Neural cell (in vitro differentiated cells): ENCODE measurements around the gene IL21. TPM values are rescaled to one million over a fixed set of nuclear protein-coding genes. Genes with fewer than 3 reads are reported as not detected.
A peak's percentile ranks its signal among the peaks of the same experiment; 100 is the strongest.

Experiments used
- H2AFZ ChIP-seq: fragments of 200-600, 300-800 bp; sonication (generic), shearing (Covaris generic); 2 replicates; pipeline ENCODE4 v1.6.0; 2014; ENCODE audit warnings: low read depth, mild to moderate bottlenecking, antibody characterized with exemption, low read length, moderate library complexity
- H3F3A ChIP-seq: fragments of 200-600 bp; shearing (Covaris generic); 2 replicates; pipeline ENCODE4 v1.6.1; 2016; ENCODE audit warnings: mild to moderate bottlenecking, moderate library complexity, mixed read lengths, antibody characterized with exemption, low read length; ENCODE audit not compliant: insufficient read depth, poor library complexity, severe bottlenecking
- H3K27ac ChIP-seq: fragments of 200-600, 300-800 bp; sonication (generic), shearing (Covaris generic); 2 replicates; pipeline ENCODE4 v1.5.1; 2014; ENCODE audit warnings: mild to moderate bottlenecking, low read length, moderate library complexity
- H3K27me3 ChIP-seq: fragments of 300-800, 200-600 bp; sonication (generic), shearing (Covaris generic); 2 replicates; pipeline ENCODE4 v1.6.0; 2014; ENCODE audit warnings: mild to moderate bottlenecking, low read depth, low read length, moderate library complexity; ENCODE audit not compliant: insufficient read depth
- H3K36me3 ChIP-seq: fragments of 300-800, 200-600 bp; sonication (generic), shearing (Covaris generic); 2 replicates; pipeline ENCODE4 v1.5.1; 2014; ENCODE audit warnings: mild to moderate bottlenecking, antibody characterized with exemption, low read length, moderate library complexity; ENCODE audit not compliant: insufficient read depth
- H3K4me2 ChIP-seq: fragments of 300-800, 200-600 bp; sonication (generic), shearing (Covaris generic); 2 replicates; pipeline ENCODE4 v1.6.0; 2014; ENCODE audit warnings: mild to moderate bottlenecking, low read length
- H3K4me3 ChIP-seq: fragments of 300-800, 200-600 bp; sonication (generic), shearing (Covaris generic); 2 replicates; pipeline ENCODE4 v1.5.1; 2014; ENCODE audit warnings: mild to moderate bottlenecking, low read length, moderate library complexity
- H3K79me2 ChIP-seq: fragments of 200-600 bp; shearing (Covaris generic); replicated peaks from 2 replicates; pipeline ENCODE4 v1.6.0; 2014; ENCODE audit warnings: mild to moderate bottlenecking, low read length, moderate library complexity; ENCODE audit not compliant: insufficient read depth
- H3K9ac ChIP-seq: fragments of 300-800, 200-600 bp; sonication (generic), shearing (Covaris generic); 2 replicates; pipeline ENCODE4 v1.6.1; 2016; ENCODE audit warnings: mild to moderate bottlenecking, low read length, mixed read lengths
- H3K9me2 ChIP-seq: fragments of 200-600 bp; shearing (Covaris generic); 2 replicates; pipeline ENCODE4 v1.6.1; 2016; ENCODE audit warnings: mild to moderate bottlenecking, low read length, mixed read lengths; ENCODE audit not compliant: insufficient read depth
- H3K9me3 ChIP-seq: fragments of 200-600, 300-800 bp; sonication (generic), shearing (Covaris generic); 2 replicates; pipeline ENCODE4 v1.6.1; 2016; ENCODE audit warnings: mild to moderate bottlenecking, mixed run types, low read length, moderate library complexity, mixed read lengths
- H4K20me1 ChIP-seq: fragments of 200-600 bp; shearing (Covaris generic); 2 replicates; pipeline ENCODE4 v1.6.1; 2016; ENCODE audit warnings: mild to moderate bottlenecking, mixed run types; ENCODE audit not compliant: insufficient read depth
- CTCF ChIP-seq: fragments of 450-650 bp; IDR thresholded peaks from 2 replicates; pipeline ENCODE4 v1.5.1; 2014; ENCODE audit warnings: antibody characterized with exemption, mild to moderate bottlenecking, moderate library complexity; ENCODE audit not compliant: poor library complexity, severe bottlenecking
- EP300 ChIP-seq: fragments of 450-650 bp; conservative IDR thresholded peaks from 2 replicates; pipeline ENCODE4 v1.6.1; 2014; ENCODE audit warnings: antibody characterized with exemption, mild to moderate bottlenecking, moderate library complexity; ENCODE audit not compliant: poor library complexity, severe bottlenecking
- EZH2 ChIP-seq: fragments of 200-600, 300-800 bp; shearing (Covaris generic), sonication (generic); IDR thresholded peaks from 2 replicates; pipeline ENCODE4 v1.6.1; 2014; ENCODE audit warnings: antibody characterized with exemption, low read length, borderline replicate concordance, mild to moderate bottlenecking; ENCODE audit not compliant: insufficient read depth, poor library complexity, severe bottlenecking
- MXI1 ChIP-seq: fragments of 450-650 bp; conservative IDR thresholded peaks from 2 replicates; pipeline ENCODE4 v1.6.1; 2014; ENCODE audit warnings: antibody characterized with exemption, mild to moderate bottlenecking; ENCODE audit not compliant: poor library complexity, severe bottlenecking
- POLR2AphosphoS5 ChIP-seq: IDR thresholded peaks from 2 replicates; pipeline ENCODE4 v1.6.1; 2012
- RAD21 ChIP-seq: fragments of 450-650 bp; conservative IDR thresholded peaks from 2 replicates; pipeline ENCODE4 v1.6.1; 2014; ENCODE audit warnings: antibody characterized with exemption, mild to moderate bottlenecking, moderate library complexity
- REST ChIP-seq: IDR thresholded peaks from 2 replicates; pipeline ENCODE4 v1.6.1; 2012; ENCODE audit warnings: borderline replicate concordance
- SMC3 ChIP-seq: fragments of 450-650 bp; conservative IDR thresholded peaks from 2 replicates; pipeline ENCODE4 v1.6.1; 2014; ENCODE audit warnings: antibody characterized with exemption, mild to moderate bottlenecking, moderate library complexity; ENCODE audit not compliant: poor library complexity
- TAF1 ChIP-seq: IDR thresholded peaks from 2 replicates; pipeline ENCODE4 v1.6.1; 2012; ENCODE audit warnings: low read depth
- polyA plus RNA-seq: library from polyadenylated mRNA; depleted of rRNA; stranded (reverse); fragments of >200 nt; gene quantifications from 2 replicates; pipeline ENCODE4 v1.2.3, GENCODE V29; 2014

The IL21 gene
- polyA plus RNA-seq, 1 donor from 2014 or later, result not detected

- no peak overlapping the region for H2AFZ ChIP-seq
Observed at GRCh38 chr4:122583906-122584305, 37.0 kb downstream of the IL21 start.

GRCh38 chr4:122577808-122578781 is 42.8 kb downstream of the IL21 start:
- Histone ChIP-seq H2AFZ (no peak overlapping the region), H3K27me3 (no peaks in the 10 kb centered on the region), H4K20me1 (no peaks in the 10 kb centered on the region), H3K4me3 (no peak overlapping the region), H3K79me2 (no peaks in the 10 kb centered on the region), H3K9me2 (no peaks in the 10 kb centered on the region), H3K9me3 (no peaks in the 10 kb centered on the region), H3F3A (no peaks in the 10 kb centered on the region), H3K9ac (no peak overlapping the region), H3K4me2 (no peak overlapping the region), H3K36me3 (no peaks in the 10 kb centered on the region), H3K27ac (no peak overlapping the region)
- no peak for TF ChIP-seq TAF1
- no peak for TF ChIP-seq POLR2AphosphoS5
- TF ChIP-seq MXI1, result no peak
- no peak for TF ChIP-seq REST
- no peak for TF ChIP-seq EZH2
- no peak for TF ChIP-seq EP300
- peak; percentile 55 for TF ChIP-seq CTCF
- TF ChIP-seq SMC3, result peak; percentile 45
- peak; percentile 31 for TF ChIP-seq RAD21

More at GRCh38 chr4:122583906-122584305, 37.0 kb downstream of the IL21 start:
- Histone ChIP-seq H3K9me3 (no peaks in the 10 kb centered on the region), H3K27me3 (no peaks in the 10 kb centered on the region), H3K9me2 (no peaks in the 10 kb centered on the region), H3F3A (no peaks in the 10 kb centered on the region), H3K36me3 (no peaks in the 10 kb centered on the region), H3K79me2 (no peaks in the 10 kb centered on the region), H3K4me2 (no peak overlapping the region), H3K9ac (no peak overlapping the region), H3K4me3 (no peak overlapping the region), H3K27ac (no peak overlapping the region), H4K20me1 (no peaks in the 10 kb centered on the region)
- TF ChIP-seq EP300 (no peak), CTCF (no peak), POLR2AphosphoS5 (no peak), RAD21 (no peak), TAF1 (no peak), SMC3 (no peak), MXI1 (no peak)
